Measurements from ENCODE around the gene FOXP1. TPM values are rescaled to one million over a fixed set of nuclear protein-coding genes. Genes with fewer than 3 reads are reported as not detected.

The FOXP1 gene
- total and polyA plus RNA-seq, 2 of the 8 experiments (the other 6 are each of a cell fraction or from before 2014, with no cell fraction given) = 13.9 to 25.4 TPM

DNA sequence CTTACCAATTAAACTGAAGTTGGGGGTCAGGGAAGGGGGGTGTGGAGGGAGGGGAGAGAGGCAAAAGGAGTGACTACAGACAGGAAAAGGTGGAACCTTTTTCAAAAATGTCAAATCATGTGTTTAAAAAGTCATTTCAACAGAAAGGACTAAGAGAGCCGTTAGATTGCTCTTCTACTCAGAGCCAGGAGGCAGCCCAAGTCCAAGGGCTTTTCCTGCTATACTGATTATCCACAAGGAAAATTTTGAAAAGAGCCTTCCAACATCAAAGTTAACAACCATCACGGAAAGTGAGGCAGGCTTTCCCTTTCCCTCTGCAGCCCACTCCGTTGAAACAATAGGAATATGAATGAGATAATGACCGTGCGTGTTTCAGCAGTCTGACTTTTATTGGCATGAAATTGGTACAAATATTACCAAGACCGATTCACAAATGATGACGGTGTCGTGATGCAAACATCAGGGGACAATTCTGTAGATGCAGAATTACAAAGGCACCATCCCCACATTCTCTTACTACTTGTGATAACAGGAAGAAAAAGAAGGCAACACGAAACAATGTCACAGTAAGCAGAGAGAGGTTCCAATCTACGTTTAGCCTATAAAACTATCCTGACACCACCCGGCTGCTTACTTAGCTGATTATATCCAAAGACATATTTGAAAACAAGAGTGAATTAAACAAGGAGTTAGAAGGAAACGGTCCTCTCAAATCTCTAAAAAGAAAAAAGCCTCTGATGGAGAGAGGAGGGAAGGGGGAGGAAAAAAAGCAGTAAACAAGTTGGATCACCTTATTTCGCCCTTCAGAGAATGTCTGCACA is 453.7 kb downstream of the FOXP1 start:
- FAIRE-seq (peak; percentile 87), DNase-seq (ENCODE audit: low read depth in 1 of 2, low spot score in 2 of 2) (no peak)
- peaks cover 2% of the 10 kb centered on the region; the same call in 1 of the 2 replicates for H3K79me1 ChIP-seq (ENCODE audit: low read depth, low read length)
- no peak overlapping the region for H2AFZ ChIP-seq (ENCODE audit: low read length)
- no peak overlapping the region for H4K8ac ChIP-seq (ENCODE audit: extremely low read depth, insufficient read depth, low read length)
- no peak overlapping the region for H2BK20ac ChIP-seq (ENCODE audit: low read length)
- H2BK120ac ChIP-seq (replicated peaks; ENCODE audit: low read depth, low read length) = no peak overlapping the region
- H3K4me2 ChIP-seq (ENCODE audit: insufficient read depth in 1 of 2, low read depth in 2 of 2, low read length in 2 of 2) = peak overlapping the region; percentile 57 to 68
- H3K14ac ChIP-seq (ENCODE audit: insufficient read length) = no peak overlapping the region
- H2BK15ac ChIP-seq (ENCODE audit: low read length) = no peak overlapping the region
- peak overlapping the region; percentile 0 for H4K91ac ChIP-seq (replicated peaks; ENCODE audit: insufficient read length, low read length)
- no peak overlapping the region for H2AK5ac ChIP-seq (ENCODE audit: low read depth, low read length)
- TF ChIP-seq CREB1 (IDR thresholded peaks at IDR 0.05) (peak; percentile 80), TCF12 (IDR thresholded peaks at IDR 0.05; ENCODE audit: low read depth, low read length) (no peak), TAF7 (optimal IDR thresholded peaks at IDR 0.05; ENCODE audit: borderline replicate concordance, low read depth, low read length) (no peak), BCL11A (IDR thresholded peaks at IDR 0.05; ENCODE audit: low read depth in 2 of 2, low read length in 2 of 2) (no peak)
- 0 out of 2 replicates have a peak overlapping the region, but pooled peaks have one; percentile 21 for H3K27ac ChIP-seq (ENCODE audit: low read depth, low read length)
- H3K27me3 ChIP-seq (replicated peaks in 1 of 4; ENCODE audit: control insufficient read depth in 3 of 4, extremely low read depth in 1 of 4, insufficient read depth in 3 of 4, low read length in 3 of 4) = no peaks in the 10 kb centered on the region; a peak in 1 of 7 replicates
- no peak overlapping the region; a peak in 2 of 7 replicates for H3K9ac ChIP-seq (replicated peaks in 1 of 4; ENCODE audit: extremely low read depth in 1 of 4, low read depth in 3 of 4, low read length in 3 of 4)
- peaks cover 8 to 42% (median 24%) of the 10 kb centered on the region in 4 experiments for H3K4me1 ChIP-seq (replicated peaks in 1 of 4; ENCODE audit: control insufficient read depth in 3 of 4, insufficient read depth in 4 of 4, low read length in 3 of 4)
- no peak overlapping the region for H3K18ac ChIP-seq (ENCODE audit: extremely low read depth, low read length)
- H2BK12ac ChIP-seq (ENCODE audit: low read depth, low read length) = peak overlapping the region; percentile 89; the same call in 1 of the 2 replicates
- H3K4me3 ChIP-seq (ENCODE audit: extremely low read depth in 1 of 4, insufficient read depth in 2 of 4, low read depth in 3 of 4, low read length in 4 of 4) = peak overlapping the region in 3 of 4 experiments; percentile 11 to 42 (median 15); a peak in 5 of 8 replicates
- H2BK5ac ChIP-seq (ENCODE audit: low read depth, low read length) = no peak overlapping the region
- H3K79me2 ChIP-seq (ENCODE audit: control insufficient read depth in 1 of 2, insufficient read depth in 2 of 2, low read length in 2 of 2) = peaks cover 0 to 8% of the 10 kb centered on the region in 2 experiments; a peak in 2 of 4 replicates
- ChIA-PET POLR2A (ENCODE audit: partially characterized antibody) (no interaction called here), CTCF (ENCODE audit: partially characterized antibody) (interaction anchor here (1.3 to 1.4 kb wide), 2 partner anchors 13 to 28 kb away, joined by 3 to 6 read pairs; no protein-coding TSS in a partner anchor)
- no peak overlapping the region for H3K56ac ChIP-seq (replicated peaks; ENCODE audit: insufficient read length, low read depth, low read length)
- H3K36me3 ChIP-seq (ENCODE audit: control insufficient read depth in 2 of 4, insufficient read depth in 4 of 4, low read length in 3 of 4) = no peaks in the 10 kb centered on the region
- no peak overlapping the region for H3K4ac ChIP-seq (replicated peaks; ENCODE audit: insufficient read length, low read depth, low read length)
- H4K20me1 ChIP-seq (replicated peaks in 1 of 2; ENCODE audit: control insufficient read depth in 1 of 2, insufficient read depth in 2 of 2, low read length in 2 of 2) = no peaks in the 10 kb centered on the region
- H3K23ac ChIP-seq (ENCODE audit: insufficient read length) = no peak overlapping the region
- no peaks in the 10 kb centered on the region; the same call in 1 of the 2 replicates for H3K23me2 ChIP-seq (ENCODE audit: low read depth, low read length)
- WGBS, 2 experiments (ENCODE audit: extremely low coverage in 1 of 2, insufficient coverage in 1 of 2, insufficient read length in 1 of 2, insufficient replicate concordance in 2 of 2, low coverage in 1 of 2, low lambda C conversion rate in 2 of 2, missing lambda C conversion rate in 1 of 2) = 32% methylated on average over 13 of the region's 13 CpGs; no CpG with 5 or more reads in 1 of the 2 experiments
- H4K5ac ChIP-seq (ENCODE audit: insufficient read length, low read depth, low read length) = no peak overlapping the region
- no peaks in the 10 kb centered on the region for H3K9me3 ChIP-seq (ENCODE audit: insufficient read depth in 2 of 2, low read depth in 1 of 2, low read length in 1 of 2)

Measured in H1 (cell line).